Measurements from ENCODE around the gene ARID3A. TPM values are rescaled to one million over a fixed set of nuclear protein-coding genes. Genes with fewer than 3 reads are reported as not detected.
A peak's percentile ranks its signal among the peaks of the same experiment; 100 is the strongest.
"Not testable (repeated sequence)": the region's sequence is repeated elsewhere in the genome, so short reads cannot be mapped to it uniquely, and the experiment has no call there.

The ARID3A gene, protein sequence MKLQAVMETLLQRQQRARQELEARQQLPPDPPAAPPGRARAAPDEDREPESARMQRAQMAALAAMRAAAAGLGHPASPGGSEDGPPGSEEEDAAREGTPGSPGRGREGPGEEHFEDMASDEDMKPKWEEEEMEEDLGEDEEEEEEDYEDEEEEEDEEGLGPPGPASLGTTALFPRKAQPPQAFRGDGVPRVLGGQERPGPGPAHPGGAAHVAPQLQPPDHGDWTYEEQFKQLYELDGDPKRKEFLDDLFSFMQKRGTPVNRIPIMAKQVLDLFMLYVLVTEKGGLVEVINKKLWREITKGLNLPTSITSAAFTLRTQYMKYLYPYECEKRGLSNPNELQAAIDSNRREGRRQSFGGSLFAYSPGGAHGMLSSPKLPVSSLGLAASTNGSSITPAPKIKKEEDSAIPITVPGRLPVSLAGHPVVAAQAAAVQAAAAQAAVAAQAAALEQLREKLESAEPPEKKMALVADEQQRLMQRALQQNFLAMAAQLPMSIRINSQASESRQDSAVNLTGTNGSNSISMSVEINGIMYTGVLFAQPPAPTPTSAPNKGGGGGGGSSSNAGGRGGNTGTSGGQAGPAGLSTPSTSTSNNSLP
- total RNA-seq: 37.2 TPM

- DNase-seq (ENCODE audit: low read depth in 2 of 3, low spot score in 2 of 3): peak in 2 of 3 donors; percentile 83 to 86
Observed at GRCh38 chr19:925526-926322, at the start of gene ARID3A. ARID3A (plus strand) TSS chr19:926035; CDS start chr19:929529, 3,494 bp downstream.

- no peak for DNase-seq (ENCODE audit: low read depth in 2 of 3, low spot score in 2 of 3)
Observed at GRCh38 chr19:876089-876488, 49.7 kb upstream of the ARID3A start.

GRCh38 chr19:876780-877314, 49.0 kb upstream of the ARID3A start:
- no peak for DNase-seq (ENCODE audit: low read depth in 2 of 3, low spot score in 2 of 3)

DNA sequence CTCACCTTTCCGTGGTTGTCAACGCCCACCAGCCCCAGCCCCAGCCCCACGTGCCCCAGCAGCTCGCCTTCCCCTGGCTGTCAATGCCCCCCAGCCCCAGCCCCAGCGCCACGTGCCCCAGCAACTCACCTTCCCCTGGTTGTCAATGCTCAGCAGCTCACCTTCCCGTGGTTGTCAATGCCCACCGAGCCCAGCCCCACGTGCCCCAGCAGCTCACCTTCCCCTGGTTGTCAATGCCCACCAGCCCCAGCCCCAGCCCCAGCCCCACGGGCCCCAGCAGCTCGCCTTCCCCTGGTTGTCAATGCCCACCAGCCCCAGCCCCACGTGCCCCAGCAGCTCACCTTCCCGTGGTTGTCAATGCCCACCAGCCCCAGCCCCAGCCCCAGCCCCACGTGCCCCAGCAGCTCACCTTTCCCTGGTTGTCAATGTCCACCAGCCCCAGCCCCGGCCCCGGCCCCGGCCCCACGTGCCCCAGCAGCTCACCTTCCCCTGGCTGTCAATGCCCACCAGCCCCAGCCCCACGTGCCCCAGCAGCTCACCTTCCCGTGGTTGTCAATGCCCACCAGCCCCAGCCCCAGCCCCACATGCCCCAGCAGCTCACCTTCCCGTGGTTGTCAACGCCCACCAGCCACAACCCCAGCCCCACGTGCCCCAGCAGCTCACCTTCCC, 47.7 kb upstream of the ARID3A start:
- DNase-seq (ENCODE audit: low read depth in 2 of 3, low spot score in 2 of 3): not testable (repeated sequence)

- DNase-seq (ENCODE audit: low read depth in 2 of 3, low spot score in 2 of 3): not testable (repeated sequence)
Observed at GRCh38 chr19:878751-879561, 46.9 kb upstream of the ARID3A start.

GRCh38 chr19:879711-880438, 46.0 kb upstream of the ARID3A start:
- DNase-seq (ENCODE audit: low read depth in 2 of 3, low spot score in 2 of 3): no peak

DNA sequence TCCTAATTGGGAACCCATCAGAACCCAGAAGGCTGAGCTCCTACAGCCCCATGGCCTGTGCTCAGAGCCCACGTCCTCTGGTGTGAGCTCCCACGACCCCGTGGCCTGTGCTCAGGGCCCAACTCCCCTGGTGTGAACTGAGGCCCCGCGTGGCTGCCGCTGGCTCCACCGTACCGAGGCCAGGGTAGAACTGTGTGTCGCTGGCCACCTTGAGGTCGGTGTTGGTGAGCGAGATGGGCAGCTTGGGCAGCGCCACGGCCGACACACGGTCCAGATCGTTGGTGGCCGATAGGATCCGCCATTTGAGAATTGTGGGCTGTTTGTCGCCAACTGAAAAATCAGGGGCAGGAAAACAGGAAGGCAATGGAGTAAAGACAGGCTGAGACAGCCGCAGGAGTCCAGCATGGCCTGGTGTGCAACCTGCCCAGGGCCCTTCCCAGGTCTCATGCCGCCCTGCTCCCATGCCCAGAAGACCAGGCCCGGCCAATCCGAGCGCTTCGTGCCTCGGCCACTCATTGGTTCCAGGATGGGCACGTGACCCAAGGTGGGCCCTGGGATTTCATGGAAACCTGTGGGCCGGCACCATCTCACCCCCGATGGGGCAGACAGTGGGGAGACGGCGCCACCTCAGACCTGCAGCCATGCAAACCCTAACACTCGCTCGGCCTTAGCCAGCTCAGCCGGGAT, 44.3 kb upstream of the ARID3A start:
- no peak for DNase-seq (ENCODE audit: low read depth in 2 of 3, low spot score in 2 of 3)

GRCh38 chr19:882871-883497, 42.9 kb upstream of the ARID3A start:
- no peak for DNase-seq (ENCODE audit: low read depth in 2 of 3, low spot score in 2 of 3)

DNA sequence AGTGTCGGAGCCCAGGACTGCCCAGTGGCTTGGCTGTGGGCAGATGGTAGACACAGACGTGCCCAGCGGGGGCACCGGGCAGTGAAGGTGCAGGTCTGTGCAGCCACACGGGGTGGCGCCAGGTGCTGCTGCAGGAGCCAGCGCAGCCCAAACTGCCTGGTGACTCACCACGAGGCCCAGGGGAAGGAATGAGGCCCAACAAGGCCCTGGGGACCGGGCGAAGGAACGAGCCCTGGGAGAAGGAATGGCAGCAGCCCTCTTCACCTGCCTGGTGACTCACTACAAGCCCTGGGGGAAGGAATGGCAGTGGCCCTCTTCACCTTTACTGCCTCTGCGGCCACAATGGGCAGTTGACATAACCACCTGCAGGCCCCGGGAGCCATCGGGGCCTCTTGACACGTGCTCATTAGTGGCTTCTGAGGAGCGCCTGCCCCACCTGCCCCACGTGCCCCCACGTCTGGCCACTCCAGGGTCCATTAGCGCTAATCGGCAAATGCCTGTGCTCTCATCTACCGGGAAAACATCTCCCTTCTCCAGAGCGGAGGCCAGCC, 42.1 kb upstream of the ARID3A start:
- no peak for DNase-seq (ENCODE audit: low read depth in 2 of 3, low spot score in 2 of 3)

- DNase-seq (ENCODE audit: low read depth in 2 of 3, low spot score in 2 of 3): no peak
Observed at GRCh38 chr19:884420-885211, 41.2 kb upstream of the ARID3A start.

GRCh38 chr19:885536-886224, 40.2 kb upstream of the ARID3A start:
- DNase-seq (ENCODE audit: low read depth in 2 of 3, low spot score in 2 of 3): no peak

- DNase-seq (ENCODE audit: low read depth in 2 of 3, low spot score in 2 of 3): no peak
Observed at GRCh38 chr19:887072-887471, 38.8 kb upstream of the ARID3A start.

DNA sequence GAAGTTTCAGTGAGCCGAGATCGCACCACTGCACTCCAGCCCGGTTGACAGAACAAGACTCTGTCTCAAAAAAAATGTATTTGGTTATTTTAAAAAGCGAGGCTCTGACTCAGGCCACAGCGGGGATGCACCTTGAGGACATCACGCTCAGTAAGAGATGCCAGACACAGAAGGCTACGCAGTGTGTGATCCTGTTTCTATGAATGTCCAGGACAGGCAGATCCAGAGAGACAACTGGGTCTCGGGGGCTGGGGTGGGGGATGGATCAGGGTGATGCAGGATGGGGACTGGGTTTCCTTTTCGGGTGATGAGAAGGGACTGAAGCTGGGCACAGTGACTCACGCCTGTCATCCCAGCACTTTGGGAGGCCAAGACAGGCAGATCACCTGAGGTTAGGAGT, 38.2 kb upstream of the ARID3A start:
- no peak for DNase-seq (ENCODE audit: low read depth in 2 of 3, low spot score in 2 of 3)

DNA sequence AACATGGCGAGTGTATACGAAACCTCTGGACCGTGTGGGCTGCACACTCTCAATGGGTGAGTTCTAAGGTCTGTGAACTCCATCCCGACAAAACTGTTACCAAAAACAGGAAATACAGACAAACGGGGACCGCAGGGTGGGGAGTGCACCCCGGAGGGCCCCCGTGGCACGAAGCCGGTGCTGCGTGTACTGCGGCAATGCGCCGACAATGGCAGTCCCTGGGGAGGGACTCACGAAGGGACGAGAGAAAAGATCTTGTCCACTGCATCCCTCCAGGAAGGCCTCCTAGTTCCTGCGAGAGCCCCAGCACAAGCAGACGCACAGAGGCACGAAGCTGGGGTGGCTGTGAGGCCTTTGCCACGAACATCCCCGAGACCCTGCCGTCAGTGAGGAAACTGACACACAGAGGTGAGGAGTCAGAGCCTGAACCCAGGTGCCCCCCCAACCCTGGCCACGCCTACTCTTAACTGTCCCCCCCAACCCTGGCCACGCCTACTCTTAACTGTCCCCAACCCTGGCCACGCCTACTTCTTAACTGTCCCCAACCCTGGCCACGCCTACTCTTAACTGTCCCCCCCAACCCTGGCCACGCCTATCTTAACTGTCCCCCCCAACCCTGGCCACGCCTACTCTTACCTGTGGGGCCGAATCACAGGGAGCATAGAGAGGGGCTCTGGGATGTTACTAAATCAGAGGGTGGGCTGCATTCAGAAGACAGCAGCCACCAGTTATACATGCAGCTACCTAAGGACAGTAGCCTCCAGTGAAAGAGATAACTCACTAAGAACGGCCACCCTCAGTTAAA, 37.1 kb upstream of the ARID3A start:
- no peak for DNase-seq (ENCODE audit: low read depth in 2 of 3, low spot score in 2 of 3)

DNA sequence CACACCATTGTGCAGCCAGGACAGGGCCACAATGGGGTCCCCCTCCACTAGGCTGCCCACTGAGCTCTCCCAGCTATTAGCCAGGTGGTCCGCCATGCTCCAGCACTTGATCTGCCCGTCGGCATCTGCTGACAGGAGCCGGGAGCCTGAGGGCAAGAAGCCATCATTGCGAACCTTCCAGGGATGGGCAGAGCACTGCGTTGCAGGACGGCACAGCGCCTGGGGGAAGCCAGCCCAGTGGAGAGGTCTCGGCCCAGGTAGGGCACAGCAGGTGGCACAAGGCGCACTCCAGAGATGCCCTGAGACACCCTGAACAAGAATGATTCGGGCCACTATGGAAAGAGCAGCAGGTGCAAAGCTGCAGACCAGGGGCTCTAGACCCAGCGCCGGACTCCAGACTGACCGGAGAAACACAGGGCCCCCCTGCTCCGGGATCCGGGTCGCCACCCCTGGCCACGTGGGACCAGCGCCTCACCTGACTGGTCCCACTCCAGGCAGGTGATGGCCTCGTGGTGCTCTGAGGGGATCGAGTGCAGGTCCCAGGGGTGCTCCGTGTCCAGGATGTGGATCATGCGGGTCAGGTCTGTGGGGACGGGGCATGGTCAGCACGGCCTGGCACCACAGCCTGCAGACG, 36.1 kb upstream of the ARID3A start:
- no peak for DNase-seq (ENCODE audit: low read depth in 2 of 3, low spot score in 2 of 3)

Measured in hematopoietic multipotent progenitor cell (in vitro differentiated cells).